Heart left ventricle (tissue), 16 donors: Measurements from ENCODE around the gene ABCC5. TPM values are rescaled to one million over a fixed set of nuclear protein-coding genes. Genes with fewer than 3 reads are reported as not detected.
A peak's percentile ranks its signal among the peaks of the same experiment; 100 is the strongest.

ENCODE experiments used
- ATAC-seq, 4 donors: fragments of 200-7000 bp; cut with Tn5 transposase; one replicate each; pipeline ENCODE4 v1.9.1; 2020 to 2022; ENCODE audit warnings: moderate library complexity in 4 of 4, mild to moderate bottlenecking in 3 of 4, moderate number of reproducible peaks in 1 of 4
- DNase-seq, 5 donors: peaks; one replicate each; pipeline ENCODE4 v3.0.0-alpha.2; 2020
- H3K27ac ChIP-seq, 12 donors: fragments of 200-600 bp; sonication (generic) in 4 of 12; one replicate each; pipeline versions ENCODE4 v1.5.0 to v1.8.0; 2016 to 2022; ENCODE audit warnings: mild to moderate bottlenecking in 2 of 12
- H3K27me3 ChIP-seq, 9 donors: fragments of 200-600 bp; sonication (generic) in 2 of 9; one replicate each; pipeline versions ENCODE4 v1.5.1 to v1.8.0; 2016 to 2022; ENCODE audit warnings: mild to moderate bottlenecking in 3 of 9
- H3K36me3 ChIP-seq, 9 donors: fragments of 200-600 bp; sonication (generic) in 2 of 9; one replicate each; pipeline versions ENCODE4 v1.5.0 to v1.8.0; 2018 to 2022; ENCODE audit warnings: mild to moderate bottlenecking in 2 of 9
- H3K4me1 ChIP-seq, 12 donors: fragments of 200-600 bp; sonication (generic) in 4 of 12; one replicate each; pipeline versions ENCODE4 v1.5.0 to v1.8.0; 2016 to 2022; ENCODE audit warnings: mild to moderate bottlenecking in 3 of 12
- H3K4me3 ChIP-seq, 12 donors: fragments of 200-600 bp; sonication (generic) in 4 of 12; one replicate each; pipeline versions ENCODE4 v1.5.0 to v1.8.0; 2017 to 2022; ENCODE audit warnings: mild to moderate bottlenecking in 9 of 12, moderate library complexity in 4 of 12
- H3K9me3 ChIP-seq, 12 donors: fragments of 200-600 bp; sonication (generic) in 4 of 12; one replicate each; pipeline versions ENCODE4 v1.5.0 to v1.8.0; 2016 to 2022; ENCODE audit warnings: mild to moderate bottlenecking in 1 of 12
- POLR2A ChIP-seq, 2 donors: fragments of 450-650 bp; IDR thresholded peaks; one replicate each; pipeline ENCODE4 v1.6.1; 2017; ENCODE audit warnings: antibody characterized with exemption in 2 of 2, mild to moderate bottlenecking in 2 of 2, moderate library complexity in 2 of 2
- WGBS, 4 donors: extraction: QIAGEN DNeasy Blood & Tissue Kit in 2 of 4; methylation state at CpG; one replicate each; pipeline versions ENCODE4 v1.1.5 to v1.1.7; 2013 to 2018; 5-methylcytosine and 5-hydroxymethylcytosine counted together
- intact Hi-C, 10 donors: fragments of 100-400 bp; cut with DNase I; formaldehyde crosslinking; loops; one replicate each; pipeline versions ENCODE4 v1.11.1 to v1.14.2; 2022
- polyA plus RNA-seq, 2 donors: library from polyadenylated mRNA; stranded (reverse); fragments of 200-250 nt; gene quantifications; one replicate each; pipeline ENCODE4 v1.2.3, GENCODE V29; 2013
- total RNA-seq, 9 donors: library from RNA; depleted of rRNA in 2 of 9; stranded (reverse); fragments of >200 nt in 2 of 9; fragmentation: NEBNext Ultra II Directional in 3 of 9; extraction: Animal tissue kit (Norgen Biotek cat#: 25700) in 3 of 9; gene quantifications; one replicate each; pipeline versions ENCODE4 v1.1.0 to v1.2.4, GENCODE V29; 2016 to 2023
- TF ChIP-seq, protein P1 (sequence below), 12 donors: fragments of 200-600 bp; sonication (generic) in 4 of 12; IDR thresholded peaks; one replicate each; pipeline versions ENCODE4 v1.5.0 to v1.8.0; 2018 to 2022; ENCODE audit warnings: antibody characterized with exemption in 12 of 12, mild to moderate bottlenecking in 5 of 12
- donor health status: ischemic (EF 13 %, LVEDD 7.1; RV severe dilation, severe dysfunction).
- donor health status: healthy with polysubstance abuse.
- donor health status: DM: no; HTN: yes; CAD: no.
- donor health status: DM: no; HTN: no; CAD: no.
- donor health status: ischemic (EF 25% LVEDD 6.9; RV normal size, moderate dysfunction).
- donor health status: ischemic (EF 25% LVEDD 5.7; RV mildly dilated, moderate dysfunction).
- donor health status: healthy.
- donor health status: DM: yes; HTN: yes; CAD: no.
- donor health status: ischemic (EF 35%, LVEDD 5.7; RV mildly dilated, moderate dysfunction).
- donor health status: nonischemic (EF 11% LVEDD 7.7; RV severe dilation, severe dysfunction).
- donor health status: DM: yes; HTN: yes; CAD: no.
- donor health status: PGD.
- donor health status: ischemic (EF 29% LVEDD 5.4; RV normal size, mild dysfunction).
- donor health status: nonischemic (EF 23%, LVEDD 6.1; RV moderate dilation, normal function).

Gene ABCC5
- total and polyA plus RNA-seq, 11 donors, result 16.4 to 61.7 (median 32.6) TPM

DNA sequence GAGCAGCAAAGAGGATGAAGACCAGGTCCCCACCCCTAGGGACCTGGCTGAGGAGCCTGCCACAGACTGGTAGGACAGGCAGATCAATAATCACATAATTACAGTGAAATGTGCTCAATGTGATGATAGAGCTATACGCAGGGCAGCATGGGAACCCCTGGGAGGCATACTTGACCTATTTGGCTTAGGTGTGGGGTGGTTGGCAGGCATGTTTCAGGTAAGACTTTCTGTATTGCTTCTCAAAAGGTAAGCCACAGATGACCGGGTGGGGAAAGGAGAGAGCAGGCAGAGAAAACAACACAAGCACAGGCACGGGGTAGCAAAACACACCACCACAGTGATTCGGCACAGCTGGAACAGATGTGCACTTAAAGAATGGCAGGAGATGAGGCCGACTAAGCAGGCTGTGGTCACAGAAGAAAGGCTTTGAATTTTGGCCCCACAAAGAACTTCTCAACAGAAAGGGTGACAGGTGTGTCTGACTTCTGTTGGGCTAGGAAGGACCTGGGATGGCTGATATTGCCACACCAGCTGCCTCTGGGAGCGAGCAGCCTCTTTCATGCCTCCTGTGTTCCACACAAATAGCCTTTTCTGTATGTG is 64.1 kb downstream of the ABCC5 start:
- DNase-seq (no peak), ATAC-seq (no peak)
- H3K4me1 ChIP-seq, result no peaks in the 10 kb centered on the region
- intact Hi-C loops, result no loop called here
- H3K4me3 ChIP-seq, result no peak overlapping the region
- no peaks in the 10 kb centered on the region for H3K27me3 ChIP-seq
- TF ChIP-seq, protein P1, sequence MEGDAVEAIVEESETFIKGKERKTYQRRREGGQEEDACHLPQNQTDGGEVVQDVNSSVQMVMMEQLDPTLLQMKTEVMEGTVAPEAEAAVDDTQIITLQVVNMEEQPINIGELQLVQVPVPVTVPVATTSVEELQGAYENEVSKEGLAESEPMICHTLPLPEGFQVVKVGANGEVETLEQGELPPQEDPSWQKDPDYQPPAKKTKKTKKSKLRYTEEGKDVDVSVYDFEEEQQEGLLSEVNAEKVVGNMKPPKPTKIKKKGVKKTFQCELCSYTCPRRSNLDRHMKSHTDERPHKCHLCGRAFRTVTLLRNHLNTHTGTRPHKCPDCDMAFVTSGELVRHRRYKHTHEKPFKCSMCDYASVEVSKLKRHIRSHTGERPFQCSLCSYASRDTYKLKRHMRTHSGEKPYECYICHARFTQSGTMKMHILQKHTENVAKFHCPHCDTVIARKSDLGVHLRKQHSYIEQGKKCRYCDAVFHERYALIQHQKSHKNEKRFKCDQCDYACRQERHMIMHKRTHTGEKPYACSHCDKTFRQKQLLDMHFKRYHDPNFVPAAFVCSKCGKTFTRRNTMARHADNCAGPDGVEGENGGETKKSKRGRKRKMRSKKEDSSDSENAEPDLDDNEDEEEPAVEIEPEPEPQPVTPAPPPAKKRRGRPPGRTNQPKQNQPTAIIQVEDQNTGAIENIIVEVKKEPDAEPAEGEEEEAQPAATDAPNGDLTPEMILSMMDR (IDR thresholded peaks at IDR 0.05), result no peak
- no peak for TF ChIP-seq POLR2A (IDR thresholded peaks at IDR 0.05)
- H3K9me3 ChIP-seq, result no peaks in the 10 kb centered on the region
- H3K27ac ChIP-seq, result no peak overlapping the region
- peaks cover 0 to 87% (median 71%) of the 10 kb centered on the region in 9 donors for H3K36me3 ChIP-seq
- WGBS, 4 donors, result 88 to 96% (median 93%) methylated on average over 6 of the region's 6 CpGs

DNA sequence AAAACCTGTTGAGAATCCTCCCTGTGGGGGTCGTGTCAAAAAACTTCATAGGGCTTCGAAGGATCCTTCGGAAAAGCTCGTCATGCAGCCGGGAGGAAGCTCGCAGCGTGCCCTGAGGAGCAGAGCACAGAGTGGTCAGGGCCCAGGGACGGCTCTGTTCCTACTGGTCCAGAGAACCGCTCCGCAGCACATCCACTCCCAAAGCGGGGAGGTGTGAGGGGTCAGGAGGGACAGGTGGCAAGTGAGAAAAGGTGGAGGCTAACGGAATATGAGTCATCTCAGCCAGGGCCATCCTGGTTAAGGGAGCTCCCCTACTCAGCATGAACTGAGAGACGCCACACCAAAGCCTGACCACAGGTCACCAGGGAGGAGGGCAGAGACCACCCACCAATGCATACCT is 66.2 kb downstream of the ABCC5 start:
- no peaks in the 10 kb centered on the region for H3K4me1 ChIP-seq
- ATAC-seq (peak in 1 of 4 donors; percentile 46), DNase-seq (no peak)
- no peaks in the 10 kb centered on the region for H3K9me3 ChIP-seq
- 84 to 94% (median 92%) methylated on average over 13 of the region's 13 CpGs for WGBS, 4 donors
- H3K36me3 ChIP-seq, result peaks cover 0 to 94% (median 78%) of the 10 kb centered on the region in 9 donors
- TF ChIP-seq, protein P1 (IDR thresholded peaks at IDR 0.05), result no peak
- TF ChIP-seq POLR2A (IDR thresholded peaks at IDR 0.05), result no peak
- H3K27ac ChIP-seq, result no peak overlapping the region
- H3K4me3 ChIP-seq, result no peak overlapping the region
- intact Hi-C loops, result no loop called here
- no peaks in the 10 kb centered on the region for H3K27me3 ChIP-seq

DNA sequence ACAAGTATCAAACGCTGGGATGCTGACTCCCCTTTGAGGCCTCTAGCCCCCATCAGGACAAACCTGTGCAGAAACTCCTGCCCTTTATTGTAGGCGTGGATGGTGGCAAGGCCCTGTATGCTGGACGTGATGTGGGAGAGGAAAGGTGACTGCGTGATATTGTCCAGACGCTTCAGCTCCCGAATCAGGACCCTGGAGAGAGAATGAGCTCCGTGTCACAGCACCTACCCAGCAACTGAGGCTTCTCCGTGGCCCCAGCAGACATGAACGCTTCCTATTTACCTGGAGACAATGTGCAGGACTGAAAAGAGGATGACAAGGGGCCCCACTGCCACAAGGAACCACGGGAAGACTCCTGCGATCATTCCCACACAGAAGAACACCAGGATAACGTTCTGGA is 68.0 kb downstream of the ABCC5 start:
- Histone ChIP-seq H3K4me1 (no peaks in the 10 kb centered on the region), H3K9me3 (no peaks in the 10 kb centered on the region), H3K4me3 (no peak overlapping the region), H3K27ac (no peak overlapping the region), H3K27me3 (no peaks in the 10 kb centered on the region), H3K36me3 (peaks cover 0 to 100% (median 89%) of the 10 kb centered on the region in 9 donors)
- TF ChIP-seq POLR2A (IDR thresholded peaks at IDR 0.05), result no peak
- TF ChIP-seq, protein P1 (IDR thresholded peaks at IDR 0.05), result no peak
- intact Hi-C loops, result no loop called here
- no peak for DNase-seq
- ATAC-seq, result no peak
- 59 to 77% (median 73%) methylated on average over 8 to 12 of the region's 12 CpGs for WGBS, 4 donors

DNA sequence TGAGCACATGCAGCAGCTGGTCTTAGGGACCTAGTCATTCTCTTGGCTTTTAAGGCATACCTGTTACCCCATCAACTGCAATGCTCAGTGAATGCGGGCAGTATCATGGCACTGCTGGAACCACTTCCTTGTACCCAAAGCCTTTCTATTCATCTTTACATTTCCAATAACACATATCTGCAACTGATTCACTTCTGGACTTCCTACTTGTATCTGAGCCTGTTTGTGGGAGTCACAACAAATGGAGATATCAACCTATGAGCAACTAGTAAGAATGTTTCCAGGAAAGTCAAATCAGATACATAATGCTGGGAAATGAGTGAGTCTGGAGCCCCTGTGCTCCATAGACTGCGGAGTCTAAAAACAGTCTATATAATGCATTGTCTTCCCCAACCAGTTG is 71.6 kb downstream of the ABCC5 start:
- no peaks in the 10 kb centered on the region for H3K9me3 ChIP-seq
- WGBS, 4 donors, result 95 to 100% (median 98%) methylated on average over 2 of the region's 2 CpGs
- H3K4me1 ChIP-seq, result peaks cover 0 to 3% (median 0%) of the 10 kb centered on the region in 12 donors
- H3K36me3 ChIP-seq, result peaks cover 0 to 100% (median 98%) of the 10 kb centered on the region in 9 donors
- H3K4me3 ChIP-seq, result no peak overlapping the region
- TF ChIP-seq POLR2A (IDR thresholded peaks at IDR 0.05), result no peak
- TF ChIP-seq, protein P1 (IDR thresholded peaks at IDR 0.05), result no peak
- intact Hi-C loops, result no loop called here
- ATAC-seq, result no peak
- H3K27me3 ChIP-seq, result no peaks in the 10 kb centered on the region
- H3K27ac ChIP-seq, result no peak overlapping the region
- no peak for DNase-seq
